ENCODE data around the gene CLN3.
A peak's percentile ranks its signal among the peaks of the same experiment; 100 is the strongest.
"Not testable (repeated sequence)": the region's sequence is repeated elsewhere in the genome, so short reads cannot be mapped to it uniquely, and the experiment has no call there.

CLN3 gene

GRCh38 chr16:28491970-28492474 lies at the start of gene CLN3:
Gene CLN3, minus strand, starts transcription at chr16:28492074. Its CDS starts 315 bp downstream, at chr16:28491759.
- peak; percentile 91 for DNase-seq (ENCODE audit: low spot score)

DNA sequence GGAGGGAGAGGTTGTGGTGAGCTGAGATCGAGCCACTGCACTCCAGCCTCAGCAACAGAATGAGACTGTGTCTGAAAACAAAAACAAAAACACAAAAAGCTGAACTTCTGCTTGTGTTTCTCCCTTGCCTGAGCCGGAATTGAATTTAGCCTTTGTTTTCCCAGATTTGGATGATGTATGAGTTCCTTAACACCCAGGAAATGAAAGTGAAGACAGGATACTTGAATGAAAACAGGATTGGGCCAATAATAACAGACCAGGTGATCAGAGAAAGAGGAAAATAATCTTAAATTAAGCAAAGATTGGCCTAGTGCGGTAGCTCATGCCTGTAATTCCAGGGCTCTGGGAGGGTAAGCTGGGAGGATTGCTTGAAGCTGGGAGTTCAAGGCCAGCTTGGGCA lies 48.5 kb upstream of the CLN3 start:
- DNase-seq (ENCODE audit: low spot score), result no peak

DNA sequence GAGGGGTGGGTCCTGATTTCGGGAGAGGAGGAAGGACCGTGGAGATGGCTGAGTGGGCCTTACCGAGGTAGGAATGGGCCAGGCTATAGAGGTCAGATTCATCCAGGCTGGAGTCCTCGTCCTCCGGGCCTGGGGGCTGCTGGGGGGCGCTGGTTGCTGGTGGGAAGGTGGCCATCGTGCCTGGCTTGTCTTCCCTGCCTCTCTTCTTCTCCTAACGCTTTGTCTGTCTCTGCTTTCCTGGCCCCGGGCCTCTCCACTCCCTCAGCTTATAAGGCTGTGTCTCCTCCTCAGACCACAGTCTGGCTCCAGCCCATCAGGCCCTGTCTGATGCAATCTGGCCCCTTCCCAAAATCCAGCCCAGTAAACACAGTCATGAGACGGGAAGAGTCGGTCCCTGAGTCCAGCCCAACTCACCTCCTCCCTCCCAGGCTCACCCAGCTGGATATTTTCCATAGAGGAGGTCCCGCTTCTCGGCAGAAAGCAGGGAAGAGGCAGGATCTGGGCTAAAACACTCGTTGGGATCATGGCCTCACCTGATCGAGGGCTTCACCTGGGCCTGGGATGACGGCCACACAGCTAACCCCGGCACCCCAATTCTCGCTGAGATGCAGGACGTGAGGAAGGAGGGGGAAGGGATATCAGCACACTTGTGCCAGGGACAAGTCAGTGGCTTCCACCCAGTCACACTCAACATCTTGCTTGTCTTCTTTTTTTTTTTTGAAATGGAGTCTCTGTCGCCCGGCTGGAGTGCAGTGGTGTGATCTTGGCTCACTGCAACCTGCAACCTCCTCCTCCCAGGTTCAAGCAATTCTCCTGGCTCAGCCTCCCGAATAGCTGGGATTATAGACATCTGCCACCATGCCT lies 47.1 kb upstream of the CLN3 start, which contains the start of gene NUPR1:
Gene NUPR1 (minus strand): TSS at position 242 of the 864 bp plus-strand sequence. CDS start 67 bp downstream, at position 175.
- DNase-seq (ENCODE audit: low spot score), result no peak

GRCh38 chr16:28537964-28538732 lies 46.3 kb upstream of the CLN3 start:
- no peak for DNase-seq (ENCODE audit: low spot score)

GRCh38 chr16:28537076-28537475 lies 45.2 kb upstream of the CLN3 start:
- no peak for DNase-seq (ENCODE audit: low spot score)

DNA sequence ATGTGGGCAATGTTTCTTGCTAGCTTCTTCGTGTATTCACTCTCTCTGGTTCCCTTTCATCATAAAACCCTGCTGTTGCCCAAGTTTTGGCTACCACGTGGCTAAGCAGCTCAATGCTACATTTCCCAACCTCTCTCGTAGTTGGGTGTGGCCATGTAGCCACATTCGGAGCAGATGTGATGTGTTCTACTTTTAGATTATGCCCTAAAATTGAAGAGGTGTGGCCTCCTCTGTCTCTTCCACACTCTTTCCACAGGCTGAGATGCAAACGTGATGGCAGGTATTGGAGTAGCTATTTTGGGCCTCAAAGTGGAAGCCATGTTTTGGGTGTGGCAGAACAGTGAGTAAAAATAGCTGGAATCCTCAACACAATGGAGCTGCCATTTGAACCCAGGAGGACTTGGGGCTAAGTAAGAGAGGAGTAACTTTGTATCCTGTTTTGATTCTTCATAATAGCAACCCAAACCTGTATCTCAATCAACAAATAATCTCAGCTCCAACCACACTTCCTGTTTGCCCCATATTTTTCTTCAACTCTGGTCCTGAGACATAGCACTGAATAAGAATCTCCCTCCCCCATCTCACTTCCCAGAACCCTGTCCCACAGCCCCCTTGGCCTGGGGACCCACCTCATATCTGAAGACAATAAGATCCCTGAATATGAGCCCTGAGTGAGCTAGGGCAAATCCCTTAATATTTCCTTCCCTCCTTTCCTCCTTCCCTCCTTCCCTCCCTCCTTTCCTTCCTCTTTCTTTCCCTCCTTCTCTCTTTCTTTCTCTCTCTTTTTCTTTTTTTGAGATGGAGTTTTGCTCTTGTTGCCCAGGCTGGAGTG lies 42.9 kb upstream of the CLN3 start:
- DNase-seq (ENCODE audit: low spot score), result no peak

DNA sequence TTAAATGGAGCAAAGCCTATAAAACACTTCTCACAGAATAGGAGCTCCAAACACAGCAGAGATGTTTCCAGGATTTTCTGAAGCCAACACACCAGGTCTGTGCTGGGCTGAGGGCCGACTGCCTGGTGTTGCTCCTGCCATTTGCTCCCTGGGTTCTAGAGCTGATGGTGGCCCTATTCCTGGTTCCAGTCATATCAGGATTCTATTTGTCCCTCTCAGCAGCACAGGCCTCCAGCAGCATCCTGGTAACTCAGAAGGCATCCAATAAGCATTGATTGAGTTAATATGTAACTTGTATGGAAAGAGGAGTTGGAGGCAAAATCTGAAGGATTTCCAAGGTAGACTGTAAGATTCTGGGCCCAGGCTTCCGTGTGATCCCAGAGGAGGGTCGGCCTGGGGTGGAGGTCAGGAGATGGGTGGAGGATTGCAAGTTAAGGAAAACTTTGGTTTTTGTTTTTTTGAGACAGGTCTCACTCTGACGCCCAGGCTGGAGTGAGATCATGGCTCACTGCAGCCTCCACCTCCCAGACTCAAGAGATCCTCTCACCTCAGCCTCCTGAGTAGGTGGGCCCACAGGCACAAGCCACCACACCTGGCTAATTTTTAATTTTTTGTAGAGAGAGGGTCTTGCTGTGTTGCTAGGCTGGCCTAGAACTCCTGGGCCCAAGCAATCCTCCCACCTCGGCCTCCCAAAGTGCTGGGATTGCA lies 41.2 kb upstream of the CLN3 start:
- no peak for DNase-seq (ENCODE audit: low spot score)

GRCh38 chr16:28531777-28532744 lies 40.2 kb upstream of the CLN3 start:
- DNase-seq (ENCODE audit: low spot score), result no peak

GRCh38 chr16:28529124-28529523 lies 37.2 kb upstream of the CLN3 start:
- no peak for DNase-seq (ENCODE audit: low spot score)

- DNase-seq (ENCODE audit: low spot score), result no peak
These were observed 36.6 kb upstream of the CLN3 start for GRCh38 chr16:28528463-28528867.

GRCh38 chr16:28527985-28528384 lies 36.1 kb upstream of the CLN3 start:
- no peak for DNase-seq (ENCODE audit: low spot score)

DNA sequence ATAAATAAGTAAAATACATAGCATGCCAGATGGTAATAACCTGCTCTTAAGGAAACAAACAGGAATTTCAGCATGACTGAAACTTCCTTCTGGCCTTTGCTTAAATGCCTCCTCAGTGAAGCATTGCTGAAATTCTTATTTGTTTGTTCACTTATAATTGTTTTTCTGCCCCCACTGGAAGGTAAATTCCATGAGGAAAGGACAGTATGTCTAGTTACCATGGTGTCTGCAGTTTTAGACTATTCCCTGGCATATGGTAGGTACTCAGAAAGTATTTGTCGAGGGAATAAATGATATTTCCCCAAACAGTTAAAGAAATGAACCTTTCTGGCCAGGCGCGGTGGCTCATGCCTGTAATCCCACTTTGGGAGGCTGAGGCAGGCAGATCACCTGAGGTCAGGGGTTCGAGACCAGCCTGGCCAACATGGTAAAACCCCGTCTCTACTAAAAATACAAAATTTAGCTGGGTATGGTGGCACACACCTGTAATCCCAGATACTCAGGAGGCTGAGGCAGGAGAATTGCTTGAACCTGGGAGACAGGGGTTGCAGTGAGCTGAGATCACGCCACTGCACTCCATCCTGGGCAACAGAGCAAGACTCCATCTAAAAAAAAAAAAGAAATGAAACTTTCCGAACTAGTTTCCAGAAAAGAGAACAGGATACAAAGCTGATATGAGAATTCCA lies 35.4 kb upstream of the CLN3 start:
- not testable (repeated sequence) for DNase-seq (ENCODE audit: low spot score)

GRCh38 chr16:28526201-28527099 lies 34.6 kb upstream of the CLN3 start:
- DNase-seq (ENCODE audit: low spot score), result no peak

DNA sequence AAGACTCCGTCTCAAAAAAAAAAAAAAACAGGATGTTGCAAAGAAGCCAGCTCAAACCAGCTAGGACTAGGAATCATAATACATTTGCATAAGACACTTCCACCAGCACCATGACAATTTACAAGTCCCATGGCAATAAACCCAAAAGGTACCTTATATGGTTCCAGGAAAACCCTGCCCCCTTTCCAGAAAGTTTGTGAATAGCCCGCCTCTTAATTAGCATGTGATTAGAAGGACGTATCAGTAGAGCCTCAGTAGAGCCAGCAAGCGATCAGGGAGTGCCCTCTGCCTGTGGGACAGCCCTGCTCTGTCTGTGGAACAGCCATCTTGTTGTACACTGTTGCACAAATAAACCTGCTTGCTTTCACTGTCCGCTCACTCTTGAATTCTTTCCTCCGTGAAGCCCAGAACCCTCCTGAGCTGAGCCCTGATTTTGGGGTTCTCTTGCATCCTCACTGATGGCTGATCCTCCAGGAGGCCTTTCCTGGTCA lies 32.9 kb upstream of the CLN3 start:
- no peak for DNase-seq (ENCODE audit: low spot score)

DNA sequence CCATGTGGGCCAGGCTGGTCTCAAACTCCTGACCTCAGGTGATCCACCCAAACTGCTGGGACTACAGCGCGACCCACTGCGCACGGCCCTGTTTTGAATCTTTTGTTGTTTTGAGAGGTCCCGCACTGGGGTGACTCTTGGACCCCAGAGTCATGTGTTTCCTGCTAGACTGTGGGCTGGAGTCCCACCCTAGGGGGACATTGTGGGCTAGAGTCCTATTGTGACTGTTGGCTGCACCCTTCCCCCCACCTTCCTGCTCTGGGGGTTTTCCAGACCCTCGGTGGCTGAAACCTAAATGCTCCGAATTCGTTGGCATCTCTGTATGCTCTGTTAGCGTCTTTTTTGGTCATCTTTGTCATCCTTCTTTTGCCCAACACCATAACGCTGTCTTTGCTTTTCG lies 30.9 kb upstream of the CLN3 start:
- DNase-seq (ENCODE audit: low spot score), result no peak

DNA sequence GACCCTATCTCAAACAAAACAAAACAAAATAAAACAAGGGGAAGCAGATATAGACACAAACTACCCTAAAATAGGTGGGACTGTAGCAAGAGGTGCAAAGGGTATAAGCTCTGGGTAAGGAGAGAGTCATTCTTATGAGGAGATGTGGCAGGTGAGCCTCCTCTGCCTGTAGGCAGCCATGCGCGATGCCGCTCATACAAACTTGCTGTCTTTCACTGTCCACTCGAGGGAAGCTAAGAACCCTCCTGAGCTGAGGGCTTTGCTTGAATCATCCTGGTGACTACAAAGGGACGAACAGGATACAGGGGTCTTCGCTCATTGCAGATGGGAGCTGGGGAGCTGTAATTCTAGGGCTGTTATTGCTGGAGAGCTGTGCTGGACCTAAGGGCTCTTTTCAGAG lies 29.6 kb upstream of the CLN3 start:
- DNase-seq (ENCODE audit: low spot score), result no peak

GRCh38 chr16:28520672-28521071 lies 28.8 kb upstream of the CLN3 start:
- DNase-seq (ENCODE audit: low spot score), result no peak

GRCh38 chr16:28514246-28514645 lies 22.4 kb upstream of the CLN3 start:
- DNase-seq (ENCODE audit: low spot score), result no peak
